H1 (cell line): Measurements from ENCODE around the gene CPA3. TPM values are rescaled to one million over a fixed set of nuclear protein-coding genes. Genes with fewer than 3 reads are reported as not detected.

Experiments
- CTCF ChIA-PET: fragments of 300-600 bp; sonication (Branson Sonifier 250); formaldehyde crosslinking; loops from one replicate; lab custom pipeline; 2021; ENCODE audit not compliant: partially characterized antibody; lab: Charles Lee
- POLR2A ChIA-PET: fragments of 300-600 bp; sonication (Branson Sonifier 250); formaldehyde crosslinking; loops from one replicate; lab custom pipeline; 2021; ENCODE audit warnings: inconsistent platforms; ENCODE audit not compliant: partially characterized antibody; lab: Charles Lee
- DNase-seq, 2 experiments: peaks; one replicate each; pipeline versions ENCODE4 v3.0.0 to v3.0.0-alpha.2; 2010 to 2022; ENCODE audit warnings: low spot score in 2 of 2, low read depth in 1 of 2, mixed read lengths in 1 of 2
- FAIRE-seq: peaks from 2 replicates; lab custom pipeline; 2011; peaks lifted over from hg19 to GRCh38; lab: Jason Lieb, UNC
- H2AFZ ChIP-seq: 2 replicates; pipeline ENCODE4 v1.8.1; 2012; ENCODE audit warnings: low read length, inconsistent platforms
- H2AK5ac ChIP-seq: 2 replicates; pipeline ENCODE4 v1.6.1; 2013; ENCODE audit warnings: low read depth, low read length
- H2BK120ac ChIP-seq: replicated peaks from 2 replicates; pipeline ENCODE3; 2013; ENCODE audit warnings: low read depth, low read length, inconsistent platforms
- H2BK12ac ChIP-seq: 2 replicates; pipeline ENCODE4 v1.6.1; 2013; ENCODE audit warnings: low read depth, low read length
- H2BK15ac ChIP-seq: 2 replicates; pipeline ENCODE4 v1.6.1; 2013; ENCODE audit warnings: low read length
- H2BK20ac ChIP-seq: 2 replicates; pipeline ENCODE4 v1.6.1; 2013; ENCODE audit warnings: low read length
- H2BK5ac ChIP-seq: 2 replicates; pipeline ENCODE4 v1.6.1; 2013; ENCODE audit warnings: low read depth, low read length
- H3K14ac ChIP-seq: 2 replicates; pipeline ENCODE4 v1.6.1; 2013; ENCODE audit warnings: inconsistent platforms; ENCODE audit not compliant: insufficient read length
- H3K18ac ChIP-seq: 2 replicates; pipeline ENCODE4 v1.6.1; 2013; ENCODE audit warnings: low read length; ENCODE audit errors: extremely low read depth
- H3K23ac ChIP-seq: 2 replicates; pipeline ENCODE4 v1.6.1; 2013; ENCODE audit warnings: inconsistent platforms; ENCODE audit not compliant: insufficient read length
- H3K23me2 ChIP-seq: 2 replicates; pipeline ENCODE4 v1.6.1; 2013; ENCODE audit warnings: low read depth, low read length
- H3K27ac ChIP-seq: 2 replicates; pipeline ENCODE4 v1.6.1; 2011; ENCODE audit warnings: low read depth, low read length, inconsistent platforms
- H3K27me3 ChIP-seq, 4 experiments: replicated peaks in 1 of 4; 1 replicate in 1 of 4; 2 replicates in 3 of 4; pipeline versions ENCODE4 v1.6.1 to v1.8.1; 2011 to 2013; ENCODE audit warnings: low read length in 3 of 4, mild to moderate bottlenecking in 3 of 4, inconsistent platforms in 2 of 4, mixed read lengths in 2 of 4, moderate library complexity in 1 of 4; ENCODE audit not compliant: control insufficient read depth in 3 of 4, insufficient read depth in 3 of 4; ENCODE audit errors: extremely low read depth in 1 of 4
- H3K36me3 ChIP-seq, 4 experiments: 2 replicates each; pipeline versions ENCODE4 v1.6.1 to v1.8.1; 2011 to 2013; ENCODE audit warnings: mild to moderate bottlenecking in 4 of 4, low read length in 3 of 4, moderate library complexity in 2 of 4, control low read depth in 1 of 4, inconsistent platforms in 1 of 4; ENCODE audit not compliant: insufficient read depth in 4 of 4, control insufficient read depth in 2 of 4
- H3K4ac ChIP-seq: replicated peaks from 2 replicates; pipeline ENCODE3; 2013; ENCODE audit warnings: low read length, low read depth, mixed read lengths, inconsistent platforms; ENCODE audit not compliant: insufficient read length
- H3K4me1 ChIP-seq, 4 experiments: replicated peaks in 1 of 4; 1 replicate in 1 of 4; 2 replicates in 3 of 4; pipeline versions ENCODE4 v1.6.1 to v1.8.1; 2011 to 2013; ENCODE audit warnings: low read length in 3 of 4, inconsistent platforms in 2 of 4, mixed read lengths in 1 of 4; ENCODE audit not compliant: insufficient read depth in 4 of 4, control insufficient read depth in 3 of 4
- H3K4me2 ChIP-seq, 2 experiments: 2 replicates each; pipeline versions ENCODE4 v1.6.1 to v1.8.1; 2011 to 2013; ENCODE audit warnings: low read depth in 2 of 2, low read length in 2 of 2, control low read depth in 1 of 2, inconsistent platforms in 1 of 2, mild to moderate bottlenecking in 1 of 2; ENCODE audit not compliant: insufficient read depth in 1 of 2
- H3K4me3 ChIP-seq, 4 experiments: fragments of 200-600, 300-600 bp in 1 of 4; sonication (generic), shearing (Covaris generic), sonication (Bioruptor Twin) in 1 of 4; 2 replicates each; pipeline versions ENCODE4 v1.5.1 to v1.8.1; 2011 to 2016; ENCODE audit warnings: low read length in 4 of 4, low read depth in 3 of 4, control low read depth in 2 of 4, inconsistent platforms in 2 of 4, mild to moderate bottlenecking in 2 of 4, mixed read lengths in 1 of 4, moderate library complexity in 1 of 4; ENCODE audit not compliant: insufficient read depth in 2 of 4; ENCODE audit errors: extremely low read depth in 1 of 4
- H3K56ac ChIP-seq: replicated peaks from 2 replicates; pipeline ENCODE3; 2013; ENCODE audit warnings: low read depth, mild to moderate bottlenecking, mixed read lengths, low read length, inconsistent platforms; ENCODE audit not compliant: insufficient read length
- H3K79me1 ChIP-seq: 2 replicates; pipeline ENCODE4 v1.6.1; 2013; ENCODE audit warnings: low read depth, low read length, control low read depth
- H3K79me2 ChIP-seq, 2 experiments: 2 replicates each; pipeline versions ENCODE4 v1.6.1 to v1.8.1; 2012 to 2013; ENCODE audit warnings: low read length in 2 of 2, mild to moderate bottlenecking in 2 of 2, inconsistent platforms in 1 of 2; ENCODE audit not compliant: insufficient read depth in 2 of 2, control insufficient read depth in 1 of 2
- H3K9ac ChIP-seq, 4 experiments: replicated peaks in 1 of 4; 1 replicate in 1 of 4; 2 replicates in 3 of 4; pipeline versions ENCODE4 v1.6.1 to v1.8.1; 2011 to 2013; ENCODE audit warnings: low read depth in 3 of 4, low read length in 3 of 4, control low read depth in 2 of 4, mild to moderate bottlenecking in 2 of 4, moderate library complexity in 2 of 4, inconsistent platforms in 1 of 4; ENCODE audit errors: extremely low read depth in 1 of 4
- H3K9me3 ChIP-seq, 2 experiments: 2 replicates each; pipeline versions ENCODE4 v1.6.1 to v1.8.1; 2012 to 2013; ENCODE audit warnings: mild to moderate bottlenecking in 2 of 2, moderate library complexity in 2 of 2, control low read depth in 1 of 2, inconsistent platforms in 1 of 2, low read depth in 1 of 2, low read length in 1 of 2, mixed read lengths in 1 of 2; ENCODE audit not compliant: insufficient read depth in 2 of 2
- H4K20me1 ChIP-seq, 2 experiments: replicated peaks in 1 of 2; 2 replicates each; pipeline versions ENCODE3 to v1.8.1; 2011 to 2013; ENCODE audit warnings: inconsistent platforms in 2 of 2, low read length in 2 of 2, mild to moderate bottlenecking in 1 of 2; ENCODE audit not compliant: insufficient read depth in 2 of 2, control insufficient read depth in 1 of 2
- H4K5ac ChIP-seq: 2 replicates; pipeline ENCODE4 v1.6.1; 2013; ENCODE audit warnings: low read length, low read depth, mixed read lengths, inconsistent platforms; ENCODE audit not compliant: insufficient read length
- H4K8ac ChIP-seq: 2 replicates; pipeline ENCODE4 v1.8.0; 2013; ENCODE audit warnings: mild to moderate bottlenecking, moderate library complexity, low read length, inconsistent platforms; ENCODE audit not compliant: insufficient read depth; ENCODE audit errors: extremely low read depth
- H4K91ac ChIP-seq: replicated peaks from 2 replicates; pipeline ENCODE3; 2013; ENCODE audit warnings: low read length, mixed read lengths, inconsistent platforms; ENCODE audit not compliant: insufficient read length
- ATF2 ChIP-seq: IDR thresholded peaks from 2 replicates; pipeline ENCODE4 v1.6.1; 2012; ENCODE audit warnings: low read length, inconsistent platforms
- BRCA1 ChIP-seq: IDR thresholded peaks from 2 replicates; pipeline ENCODE4 v1.6.1; 2012; ENCODE audit warnings: low read depth, low read length, improper control_type of control experiment
- CREB1 ChIP-seq: IDR thresholded peaks from 2 replicates; pipeline ENCODE4 v1.6.1; 2012; ENCODE audit warnings: inconsistent platforms
- CTBP2 ChIP-seq: IDR thresholded peaks from 2 replicates; pipeline ENCODE4 v1.7.0; 2011; ENCODE audit warnings: borderline replicate concordance, mild to moderate bottlenecking, moderate library complexity, mixed read lengths, low read length; ENCODE audit not compliant: insufficient read depth, insufficient read length
- FOSL1 ChIP-seq: IDR thresholded peaks from 2 replicates; pipeline ENCODE4 v1.6.1; 2011; ENCODE audit warnings: mild to moderate bottlenecking, low read depth, low read length, moderate library complexity; ENCODE audit not compliant: insufficient read depth
- HDAC2 ChIP-seq, 2 experiments: fragments of 300-600 bp in 1 of 2; sonication (generic) in 1 of 2; IDR thresholded peaks; 2 replicates each; pipeline ENCODE4 v1.6.1; 2011 to 2012; ENCODE audit warnings: low read depth in 2 of 2, low read length in 2 of 2, mild to moderate bottlenecking in 2 of 2, moderate library complexity in 2 of 2, borderline replicate concordance in 1 of 2, inconsistent platforms in 1 of 2
- PHF8 ChIP-seq: fragments of 200-600 bp; sonication (generic); conservative IDR thresholded peaks from 2 replicates; pipeline ENCODE4 v1.7.1; 2012; ENCODE audit warnings: low read depth, mild to moderate bottlenecking, inconsistent platforms, low read length, moderate library complexity
- POLR2AphosphoS5 ChIP-seq: IDR thresholded peaks from 2 replicates; pipeline ENCODE4 v1.6.1; 2011; ENCODE audit warnings: low read depth, low read length
- RXRA ChIP-seq: IDR thresholded peaks from 2 replicates; pipeline ENCODE4 v1.6.1; 2011; ENCODE audit warnings: low read depth, mild to moderate bottlenecking, low read length, moderate library complexity; ENCODE audit not compliant: insufficient read depth
- TAF1 ChIP-seq: IDR thresholded peaks from 2 replicates; pipeline ENCODE4 v1.6.1; 2011; ENCODE audit warnings: mild to moderate bottlenecking, low read depth, low read length
- TEAD4 ChIP-seq: IDR thresholded peaks from 2 replicates; pipeline ENCODE4 v1.6.1; 2012; ENCODE audit warnings: low read depth, low read length, inconsistent platforms, mixed read lengths
- WGBS, 2 experiments: shearing (Covaris generic) in 1 of 2; methylation state at CpG; one replicate each; pipeline versions ENCODE4 v1.1.6 to v1.1.7; 2013 to 2015; ENCODE audit warnings: low lambda C conversion rate in 2 of 2, mixed read lengths in 2 of 2, inconsistent platforms in 1 of 2, low coverage in 1 of 2, missing lambda C conversion rate in 1 of 2; ENCODE audit not compliant: insufficient replicate concordance in 2 of 2, insufficient coverage in 1 of 2, insufficient read length in 1 of 2; ENCODE audit errors: extremely low coverage in 1 of 2, missing lambda C conversion rate in 1 of 2; 5-methylcytosine and 5-hydroxymethylcytosine counted together
- polyA plus RNA-seq, 7 experiments: library from polyadenylated mRNA; depleted of rRNA in 3 of 7; stranded (reverse) in 5 of 7; unstranded in 2 of 7; fragments of >200 nt in 5 of 7; fragments of 200-250 nt in 2 of 7; gene quantifications; 1 replicate in 5 of 7; 2 replicates in 1 of 7; 4 replicates in 1 of 7; pipeline versions ENCODE4 v1.2.1 to v1.2.3, GENCODE V29; 2011 to 2013; ENCODE audit warnings: missing spikeins in 2 of 7, mixed read lengths in 2 of 7
- total RNA-seq: library from RNA; stranded (reverse); fragmentation: NEBNext Ultra II Directional; extraction: Animal tissue kit (Norgen Biotek cat#: 25700); gene quantifications from 2 replicates; pipeline ENCODE4 v1.2.1, GENCODE V29; 2021

The CPA3 gene
- total and polyA plus RNA-seq, 2 of the 8 experiments (the other 6 are each of a cell fraction or from before 2014, with no cell fraction given), result not detected

DNA sequence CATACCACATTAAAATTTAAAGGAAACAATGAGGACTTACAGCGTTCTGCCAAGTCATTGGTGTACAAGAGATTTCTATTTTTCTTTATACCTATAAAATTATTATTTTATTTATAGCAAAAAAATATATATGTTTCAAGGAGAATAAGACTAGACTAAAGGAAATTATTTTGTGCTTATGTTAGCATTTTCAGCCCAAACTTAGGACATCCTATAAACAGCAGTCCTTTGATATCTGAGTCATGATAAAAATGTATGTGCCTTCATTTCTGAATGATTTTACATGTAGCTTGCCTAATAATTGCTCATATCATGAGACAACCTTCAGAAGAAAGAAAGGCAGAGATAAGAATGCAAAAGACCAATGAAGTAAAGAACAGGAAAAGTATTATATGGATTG is 16.7 kb upstream of the CPA3 start:
- POLR2A ChIA-PET, result no interaction called here
- Histone ChIP-seq H2BK20ac (no peak overlapping the region), H4K91ac (no peak overlapping the region), H3K56ac (no peak overlapping the region), H4K5ac (no peak overlapping the region), H2AK5ac (no peak overlapping the region), H3K9ac (no peak overlapping the region), H3K27ac (no peak overlapping the region), H3K4me1 (no peaks in the 10 kb centered on the region), H3K36me3 (no peaks in the 10 kb centered on the region), H3K4me2 (no peak overlapping the region), H3K23me2 (no peaks in the 10 kb centered on the region), H3K79me1 (no peaks in the 10 kb centered on the region), H4K8ac (no peak overlapping the region), H2BK5ac (no peak overlapping the region), H3K14ac (no peak overlapping the region), H4K20me1 (no peaks in the 10 kb centered on the region), H3K18ac (no peak overlapping the region), H2AFZ (no peak overlapping the region), H3K4me3 (no peak overlapping the region), H3K27me3 (no peaks in the 10 kb centered on the region), H2BK120ac (no peak overlapping the region), H2BK15ac (no peak overlapping the region), H2BK12ac (no peak overlapping the region), H3K23ac (no peak overlapping the region), H3K4ac (no peak overlapping the region), H3K79me2 (no peaks in the 10 kb centered on the region), H3K9me3 (no peaks in the 10 kb centered on the region)
- FAIRE-seq (no peak), DNase-seq (no peak)
- CTCF ChIA-PET, result interaction anchor here (0.7 kb wide), 1 partner anchor 32 kb away, joined by 3 read pairs; no protein-coding TSS in a partner anchor
- WGBS, 2 experiments, result 85% methylated on average over 1 of the region's 1 CpG; no CpG with 5 or more reads in 1 of the 2 experiments
- TF ChIP-seq POLR2AphosphoS5 (no peak), CREB1 (no peak), TAF1 (no peak), CTBP2 (no peak), PHF8 (no peak), RXRA (no peak), HDAC2 (IDR thresholded peaks at IDR 0.05; ENCODE audit: borderline replicate concordance in 1 of 2, low read depth in 2 of 2, low read length in 2 of 2) (no peak), ATF2 (no peak), FOSL1 (no peak), BRCA1 (no peak), TEAD4 (no peak)
